ENCODE results near the gene ZNF527. TPM values are rescaled to one million over a fixed set of nuclear protein-coding genes. Genes with fewer than 3 reads are reported as not detected.
"Not testable (repeated sequence)": the region's sequence is repeated elsewhere in the genome, so short reads cannot be mapped to it uniquely, and the experiment has no call there.

ZNF527 gene
- total RNA-seq, 1 experiment from 2014 or later = 4.1 TPM

GRCh38 chr19:37401078-37401477, 30.2 kb downstream of the ZNF527 start:
- no peaks in the 10 kb centered on the region for H3K4me1 ChIP-seq (ENCODE audit: insufficient read depth, low read length)

DNA sequence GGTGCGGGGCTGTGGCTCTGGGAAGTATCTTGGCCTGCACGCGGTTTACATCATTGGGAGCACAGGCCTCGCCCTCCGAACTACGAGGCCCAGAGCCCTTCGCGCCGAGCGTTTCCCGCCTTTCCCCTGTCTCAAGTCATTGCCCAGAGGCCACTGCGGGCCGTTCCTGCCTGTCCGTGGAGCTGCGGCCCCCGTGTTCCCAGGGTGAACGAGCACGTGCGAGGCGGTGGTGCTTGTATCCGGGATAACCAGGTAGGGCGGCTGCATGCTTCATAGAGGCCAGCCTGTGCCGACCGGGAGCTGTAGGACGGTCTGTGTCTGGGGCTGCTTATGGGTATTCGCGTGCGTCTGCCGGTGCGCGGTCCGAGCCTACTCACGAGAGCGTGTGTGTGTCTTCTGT, 32.5 kb downstream of the ZNF527 start:
- no peak overlapping the region for H3K4me2 ChIP-seq (ENCODE audit: low read length)
- H2AFZ ChIP-seq (ENCODE audit: low read length) = no peak overlapping the region
- ChIA-PET CTCF (no interaction called here), POLR2A (ENCODE audit: unreplicated experiment) (no interaction called here)
- DNase-seq = no peak
- BruUV-seq (replicated peaks) = no TSS peak
- H3K36me3 ChIP-seq (ENCODE audit: low read depth, low read length) = no peaks in the 10 kb centered on the region
- H3K79me2 ChIP-seq (ENCODE audit: low read length) = no peaks in the 10 kb centered on the region
- TF ChIP-seq EZH2 (IDR thresholded peaks at IDR 0.05; ENCODE audit: low read length, unreplicated experiment) (no peak), EZH2phosphoT487 (IDR thresholded peaks at IDR 0.05; ENCODE audit: borderline replicate concordance, low read length) (no peak), CTCF (conservative IDR thresholded peaks at IDR 0.05; ENCODE audit: low read depth, low read length) (no peak)
- no peaks in the 10 kb centered on the region for H3K9me2 ChIP-seq (replicated peaks; ENCODE audit: low read length)
- no peak overlapping the region for H3K4me3 ChIP-seq (ENCODE audit: low read length)
- no peaks in the 10 kb centered on the region for H3K27me3 ChIP-seq (ENCODE audit: low read length)
- H3K4me1 ChIP-seq (ENCODE audit: insufficient read depth, low read length) = no peaks in the 10 kb centered on the region
- H4K20me1 ChIP-seq (ENCODE audit: low read length) = no peaks in the 10 kb centered on the region
- no peak for ATAC-seq
- H3K27ac ChIP-seq (ENCODE audit: low read length) = no peak overlapping the region
- H3K9me3 ChIP-seq (ENCODE audit: low read length) = no peaks in the 10 kb centered on the region
- intact Hi-C loops (cut with micrococcal nuclease) = no loop called here
- H3K9ac ChIP-seq (ENCODE audit: low read length) = no peak overlapping the region
- no peaks in the 10 kb centered on the region for H3F3A ChIP-seq (ENCODE audit: low read length, unreplicated experiment)

More at GRCh38 chr19:37401078-37401477, 30.2 kb downstream of the ZNF527 start:
- H2AFZ ChIP-seq (ENCODE audit: low read length) = no peak overlapping the region
- TF ChIP-seq EZH2phosphoT487 (IDR thresholded peaks at IDR 0.05; ENCODE audit: borderline replicate concordance, low read length) (no peak), EZH2 (IDR thresholded peaks at IDR 0.05; ENCODE audit: low read length, unreplicated experiment) (no peak), CTCF (conservative IDR thresholded peaks at IDR 0.05; ENCODE audit: low read depth, low read length) (no peak)
- H3K9me3 ChIP-seq (ENCODE audit: low read length) = no peaks in the 10 kb centered on the region
- H3K9ac ChIP-seq (ENCODE audit: low read length) = no peak overlapping the region
- H3K4me2 ChIP-seq (ENCODE audit: low read length) = no peak overlapping the region
- DNase-seq = no peak
- H3K36me3 ChIP-seq (ENCODE audit: low read depth, low read length) = no peaks in the 10 kb centered on the region
- no TSS peak for BruUV-seq (replicated peaks)
- H3K27me3 ChIP-seq (ENCODE audit: low read length) = no peaks in the 10 kb centered on the region
- no peaks in the 10 kb centered on the region for H3K9me2 ChIP-seq (replicated peaks; ENCODE audit: low read length)
- H3K4me3 ChIP-seq (ENCODE audit: low read length) = no peak overlapping the region
- no peaks in the 10 kb centered on the region for H4K20me1 ChIP-seq (ENCODE audit: low read length)
- ChIA-PET CTCF (no interaction called here), POLR2A (ENCODE audit: unreplicated experiment) (no interaction called here)
- no peak for ATAC-seq
- intact Hi-C loops (cut with micrococcal nuclease) = no loop called here
- H3K27ac ChIP-seq (ENCODE audit: low read length) = no peak overlapping the region
- no peaks in the 10 kb centered on the region for H3K79me2 ChIP-seq (ENCODE audit: low read length)
- H3F3A ChIP-seq (ENCODE audit: low read length, unreplicated experiment) = no peaks in the 10 kb centered on the region

- H3K36me3 ChIP-seq (ENCODE audit: low read depth, low read length); H3F3A ChIP-seq (ENCODE audit: low read length, unreplicated experiment); intact Hi-C loops (cut with micrococcal nuclease); H3K9ac ChIP-seq (ENCODE audit: low read length); DNase-seq; H3K79me2 ChIP-seq (ENCODE audit: low read length); POLR2A ChIA-PET (ENCODE audit: unreplicated experiment); H2AFZ ChIP-seq (ENCODE audit: low read length); BruUV-seq (replicated peaks); CTCF ChIA-PET; H3K27me3 ChIP-seq (ENCODE audit: low read length); H3K4me1 ChIP-seq (ENCODE audit: insufficient read depth, low read length); H3K9me3 ChIP-seq (ENCODE audit: low read length); H3K9me2 ChIP-seq (replicated peaks; ENCODE audit: low read length); H3K4me3 ChIP-seq (ENCODE audit: low read length); H3K4me2 ChIP-seq (ENCODE audit: low read length); H4K20me1 ChIP-seq (ENCODE audit: low read length); H3K27ac ChIP-seq (ENCODE audit: low read length); ATAC-seq: not testable (repeated sequence)
Observed at GRCh38 chr19:37406140-37406846, 35.4 kb downstream of the ZNF527 start.

Data from PC-3 (cell line).